Chondrocyte (in vitro differentiated cells): ENCODE results near the gene AMPH. TPM values are rescaled to one million over a fixed set of nuclear protein-coding genes. Genes with fewer than 3 reads are reported as not detected.

Experiments used
- DNase-seq: peaks from one replicate; pipeline ENCODE4 v3.0.0; 2021; ENCODE audit warnings: mixed read lengths, low spot score
- H3K27ac Mint-ChIP-seq: one replicate; pipeline ENCODE4 v1.8.0; 2021; ENCODE audit warnings: mild to moderate bottlenecking, moderate library complexity, mixed read lengths; ENCODE audit not compliant: unreplicated experiment
- H3K27me3 Mint-ChIP-seq: 2 replicates; pipeline ENCODE4 v1.8.0; 2021; ENCODE audit warnings: low read depth, mixed read lengths
- H3K36me3 Mint-ChIP-seq: 2 replicates; pipeline ENCODE4 v1.8.0; 2021; ENCODE audit warnings: low read depth, mixed read lengths
- H3K4me1 Mint-ChIP-seq: 2 replicates; pipeline ENCODE4 v1.8.0; 2021; ENCODE audit warnings: low read depth, mild to moderate bottlenecking, mixed read lengths
- H3K4me3 Mint-ChIP-seq: one replicate; pipeline ENCODE4 v1.8.0; 2021; ENCODE audit warnings: mild to moderate bottlenecking, moderate library complexity, mixed read lengths; ENCODE audit not compliant: unreplicated experiment
- H3K9me3 Mint-ChIP-seq: 2 replicates; pipeline ENCODE4 v1.8.0; 2021; ENCODE audit warnings: low read depth, mixed read lengths
- total RNA-seq: library from RNA; stranded (reverse); gene quantifications from 3 replicates; pipeline ENCODE4 v1.2.1, GENCODE V29; 2021
- TF ChIP-seq, protein P1 (sequence below): fragments of 200-600 bp; sonication (generic); IDR thresholded peaks from 2 replicates; pipeline ENCODE4 v1.5.0; 2021; ENCODE audit warnings: antibody characterized with exemption, mild to moderate bottlenecking, moderate library complexity

Gene AMPH
- total RNA-seq, 1 donor from 2014 or later, result 2.3 TPM

DNA sequence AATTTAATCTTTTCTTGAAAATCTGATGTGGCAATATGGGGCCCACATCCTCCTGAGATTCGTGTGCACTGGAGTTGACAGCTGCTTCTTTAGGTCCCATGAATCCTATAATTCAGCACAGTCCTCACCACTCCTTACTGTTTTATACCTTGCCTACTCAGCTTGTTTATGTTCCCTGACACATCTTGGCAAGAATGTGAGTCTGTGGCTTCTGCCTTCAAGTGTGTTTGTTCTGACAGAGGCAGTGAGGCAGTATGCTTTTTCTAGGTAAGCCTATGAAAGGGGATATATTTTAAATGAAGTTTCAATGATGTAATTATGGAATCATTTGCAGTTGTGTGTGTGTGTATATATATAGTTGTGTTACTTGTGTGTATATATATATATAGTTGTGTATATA, 106.4 kb downstream of the AMPH start:
- Mint-ChIP-seq H3K4me3 (no peak overlapping the region), H3K9me3 (no peaks in the 10 kb centered on the region), H3K27ac (no peak overlapping the region), H3K4me1 (no peaks in the 10 kb centered on the region), H3K36me3 (no peaks in the 10 kb centered on the region), H3K27me3 (no peaks in the 10 kb centered on the region)
- DNase-seq, result no peak
- TF ChIP-seq, protein P1, sequence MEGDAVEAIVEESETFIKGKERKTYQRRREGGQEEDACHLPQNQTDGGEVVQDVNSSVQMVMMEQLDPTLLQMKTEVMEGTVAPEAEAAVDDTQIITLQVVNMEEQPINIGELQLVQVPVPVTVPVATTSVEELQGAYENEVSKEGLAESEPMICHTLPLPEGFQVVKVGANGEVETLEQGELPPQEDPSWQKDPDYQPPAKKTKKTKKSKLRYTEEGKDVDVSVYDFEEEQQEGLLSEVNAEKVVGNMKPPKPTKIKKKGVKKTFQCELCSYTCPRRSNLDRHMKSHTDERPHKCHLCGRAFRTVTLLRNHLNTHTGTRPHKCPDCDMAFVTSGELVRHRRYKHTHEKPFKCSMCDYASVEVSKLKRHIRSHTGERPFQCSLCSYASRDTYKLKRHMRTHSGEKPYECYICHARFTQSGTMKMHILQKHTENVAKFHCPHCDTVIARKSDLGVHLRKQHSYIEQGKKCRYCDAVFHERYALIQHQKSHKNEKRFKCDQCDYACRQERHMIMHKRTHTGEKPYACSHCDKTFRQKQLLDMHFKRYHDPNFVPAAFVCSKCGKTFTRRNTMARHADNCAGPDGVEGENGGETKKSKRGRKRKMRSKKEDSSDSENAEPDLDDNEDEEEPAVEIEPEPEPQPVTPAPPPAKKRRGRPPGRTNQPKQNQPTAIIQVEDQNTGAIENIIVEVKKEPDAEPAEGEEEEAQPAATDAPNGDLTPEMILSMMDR, result no peak

DNA sequence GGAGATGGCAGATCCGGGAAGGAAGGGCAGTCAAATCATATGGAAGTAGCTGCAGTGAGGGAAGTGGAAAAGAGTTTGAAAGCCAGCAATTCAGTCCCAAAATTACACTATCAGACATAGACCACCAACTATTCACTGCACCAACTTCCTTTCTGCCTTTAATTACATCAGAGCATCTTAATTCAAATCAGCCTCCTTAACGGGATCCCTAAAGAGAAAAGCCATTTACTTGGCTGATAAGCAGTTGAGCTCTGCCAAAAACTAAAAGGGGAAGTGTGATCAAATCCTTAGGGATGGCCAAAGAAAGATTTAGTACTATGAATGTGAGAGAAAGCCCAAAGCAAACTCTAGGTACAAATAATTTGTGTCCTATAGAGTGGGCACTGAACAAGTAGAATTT, 110.4 kb downstream of the AMPH start:
- DNase-seq, result no peak
- Mint-ChIP-seq H3K27me3 (no peaks in the 10 kb centered on the region), H3K9me3 (peaks cover 15% of the 10 kb centered on the region), H3K27ac (no peak overlapping the region), H3K4me3 (no peak overlapping the region), H3K36me3 (no peaks in the 10 kb centered on the region), H3K4me1 (no peaks in the 10 kb centered on the region)
- TF ChIP-seq, protein P1, result no peak

DNA sequence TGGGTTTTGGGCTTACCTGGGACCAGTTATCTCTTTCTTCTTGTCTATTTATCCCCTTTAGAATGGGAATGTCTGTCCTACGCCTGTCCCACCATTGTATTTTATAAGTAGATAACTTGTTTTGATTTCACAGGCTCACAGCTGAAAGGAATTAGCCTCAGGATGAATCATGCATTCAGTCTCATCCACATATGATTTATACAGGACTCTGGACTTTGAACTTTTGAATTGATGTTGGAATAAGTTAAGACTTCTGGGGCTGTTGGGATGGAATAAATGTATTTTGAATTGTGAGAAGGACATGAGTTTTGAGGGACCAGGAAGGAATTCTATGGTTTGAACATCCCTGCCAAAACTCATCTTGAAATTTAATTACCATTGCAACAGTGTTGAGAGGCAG, 112.6 kb downstream of the AMPH start:
- H3K4me1 Mint-ChIP-seq, result no peaks in the 10 kb centered on the region
- no peaks in the 10 kb centered on the region for H3K27me3 Mint-ChIP-seq
- TF ChIP-seq, protein P1, result no peak
- DNase-seq, result no peak
- peaks cover 29% of the 10 kb centered on the region for H3K9me3 Mint-ChIP-seq
- no peak overlapping the region for H3K27ac Mint-ChIP-seq
- H3K36me3 Mint-ChIP-seq, result peaks cover 4% of the 10 kb centered on the region
- H3K4me3 Mint-ChIP-seq, result no peak overlapping the region

DNA sequence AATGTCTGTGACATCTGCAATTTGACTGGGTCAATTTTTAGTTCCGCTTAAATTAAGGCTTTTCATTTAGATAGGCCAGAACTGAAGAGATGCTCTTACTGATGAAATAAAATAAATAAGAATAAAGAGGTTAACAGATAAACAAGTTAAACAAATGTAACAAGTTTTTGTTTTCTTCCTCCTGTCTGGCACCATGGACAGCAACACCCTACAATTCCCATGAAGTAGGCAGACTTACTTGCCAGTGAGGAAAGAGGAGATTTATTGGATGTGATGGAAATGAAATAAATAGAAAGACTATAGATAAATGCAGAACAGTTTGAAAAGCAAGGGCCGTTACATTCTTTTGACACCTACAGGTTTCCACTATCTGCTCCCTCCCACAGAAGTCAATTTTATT, 118.5 kb downstream of the AMPH start:
- TF ChIP-seq, protein P1, result no peak
- Mint-ChIP-seq H3K27me3 (no peaks in the 10 kb centered on the region), H3K36me3 (peaks cover 4% of the 10 kb centered on the region), H3K4me3 (no peak overlapping the region), H3K27ac (no peak overlapping the region), H3K9me3 (peaks cover 25% of the 10 kb centered on the region), H3K4me1 (peaks cover under 1% of the 10 kb centered on the region)
- DNase-seq, result no peak

DNA sequence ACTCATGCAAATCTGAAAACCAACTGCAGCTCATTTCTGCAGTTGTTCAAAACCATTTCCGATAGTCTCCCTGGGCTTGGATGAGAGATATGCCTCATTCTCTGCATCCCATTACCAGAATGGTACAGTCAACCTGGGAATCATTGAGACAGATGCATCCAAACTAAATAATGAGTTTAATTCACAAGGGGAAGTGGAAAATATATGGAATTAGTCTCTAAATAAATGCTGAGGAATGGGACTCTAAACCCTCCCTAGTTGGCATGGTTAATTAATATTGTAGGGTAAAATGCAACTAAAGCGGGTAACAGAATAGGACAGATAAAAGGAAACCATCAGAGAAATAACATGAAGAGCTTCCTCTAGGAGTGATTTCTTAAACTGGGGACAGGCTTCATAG, 118.9 kb downstream of the AMPH start:
- Mint-ChIP-seq H3K27me3 (no peaks in the 10 kb centered on the region), H3K4me1 (peaks cover 4% of the 10 kb centered on the region), H3K9me3 (peaks cover 22% of the 10 kb centered on the region), H3K4me3 (no peak overlapping the region), H3K36me3 (peaks cover 4% of the 10 kb centered on the region), H3K27ac (no peak overlapping the region)
- TF ChIP-seq, protein P1, result no peak
- DNase-seq, result no peak
